ENCODE data around the gene RPS29. TPM values are rescaled to one million over a fixed set of nuclear protein-coding genes. Genes with fewer than 3 reads are reported as not detected.

Gene RPS29
- polyA plus RNA-seq, 1 donor from 2014 or later: 6,695 TPM

DNA sequence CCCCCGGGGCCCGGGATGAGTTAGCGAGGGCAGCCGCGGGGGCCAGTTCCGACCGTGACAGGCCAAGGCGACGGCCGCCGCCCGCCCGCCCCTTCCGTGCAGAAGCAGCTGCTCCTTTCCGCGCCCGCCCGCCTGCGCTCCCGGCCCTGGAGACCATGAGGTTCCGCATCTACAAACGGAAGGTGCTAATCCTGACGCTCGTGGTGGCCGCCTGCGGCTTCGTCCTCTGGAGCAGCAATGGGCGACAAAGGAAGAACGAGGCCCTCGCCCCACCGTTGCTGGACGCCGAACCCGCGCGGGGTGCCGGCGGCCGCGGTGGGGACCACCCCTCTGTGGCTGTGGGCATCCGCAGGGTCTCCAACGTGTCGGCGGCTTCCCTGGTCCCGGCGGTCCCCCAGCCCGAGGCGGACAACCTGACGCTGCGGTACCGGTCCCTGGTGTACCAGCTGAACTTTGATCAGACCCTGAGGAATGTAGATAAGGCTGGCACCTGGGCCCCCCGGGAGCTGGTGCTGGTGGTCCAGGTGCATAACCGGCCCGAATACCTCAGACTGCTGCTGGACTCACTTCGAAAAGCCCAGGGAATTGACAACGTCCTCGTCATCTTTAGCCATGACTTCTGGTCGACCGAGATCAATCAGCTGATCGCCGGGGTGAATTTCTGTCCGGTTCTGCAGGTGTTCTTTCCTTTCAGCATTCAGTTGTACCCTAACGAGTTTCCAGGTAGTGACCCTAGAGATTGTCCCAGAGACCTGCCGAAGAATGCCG is 35.1 kb upstream of the RPS29 start:
- H3K9me2 ChIP-seq (ENCODE audit: insufficient read depth, low read length): no peaks in the 10 kb centered on the region
- peak overlapping the region; percentile 86 for H3K4me2 ChIP-seq (ENCODE audit: low read length)
- TF ChIP-seq TAF1 (IDR thresholded peaks at IDR 0.05; ENCODE audit: low read depth): no peak
- no peak for TF ChIP-seq EP300 (conservative IDR thresholded peaks at IDR 0.05; ENCODE audit: poor library complexity, severe bottlenecking)
- TF ChIP-seq MXI1 (conservative IDR thresholded peaks at IDR 0.05; ENCODE audit: poor library complexity, severe bottlenecking): peak; percentile 61
- TF ChIP-seq, protein P1, sequence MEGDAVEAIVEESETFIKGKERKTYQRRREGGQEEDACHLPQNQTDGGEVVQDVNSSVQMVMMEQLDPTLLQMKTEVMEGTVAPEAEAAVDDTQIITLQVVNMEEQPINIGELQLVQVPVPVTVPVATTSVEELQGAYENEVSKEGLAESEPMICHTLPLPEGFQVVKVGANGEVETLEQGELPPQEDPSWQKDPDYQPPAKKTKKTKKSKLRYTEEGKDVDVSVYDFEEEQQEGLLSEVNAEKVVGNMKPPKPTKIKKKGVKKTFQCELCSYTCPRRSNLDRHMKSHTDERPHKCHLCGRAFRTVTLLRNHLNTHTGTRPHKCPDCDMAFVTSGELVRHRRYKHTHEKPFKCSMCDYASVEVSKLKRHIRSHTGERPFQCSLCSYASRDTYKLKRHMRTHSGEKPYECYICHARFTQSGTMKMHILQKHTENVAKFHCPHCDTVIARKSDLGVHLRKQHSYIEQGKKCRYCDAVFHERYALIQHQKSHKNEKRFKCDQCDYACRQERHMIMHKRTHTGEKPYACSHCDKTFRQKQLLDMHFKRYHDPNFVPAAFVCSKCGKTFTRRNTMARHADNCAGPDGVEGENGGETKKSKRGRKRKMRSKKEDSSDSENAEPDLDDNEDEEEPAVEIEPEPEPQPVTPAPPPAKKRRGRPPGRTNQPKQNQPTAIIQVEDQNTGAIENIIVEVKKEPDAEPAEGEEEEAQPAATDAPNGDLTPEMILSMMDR (IDR thresholded peaks at IDR 0.05; ENCODE audit: poor library complexity, severe bottlenecking): peak; percentile 6
- TF ChIP-seq POLR2AphosphoS5 (IDR thresholded peaks at IDR 0.05): no peak
- peaks cover 51% of the 10 kb centered on the region for H3K79me2 ChIP-seq (replicated peaks; ENCODE audit: insufficient read depth, low read length)
- H3K4me3 ChIP-seq (ENCODE audit: low read length): peak overlapping the region; percentile 96
- H4K20me1 ChIP-seq (ENCODE audit: insufficient read depth): no peaks in the 10 kb centered on the region
- peak overlapping the region; percentile 79 for H2AFZ ChIP-seq (ENCODE audit: low read depth, low read length)
- peak overlapping the region; percentile 98 for H3K27ac ChIP-seq (ENCODE audit: low read length)
- H3K36me3 ChIP-seq (ENCODE audit: insufficient read depth, low read length): peaks cover 14% of the 10 kb centered on the region
- peak overlapping the region; percentile 94 for H3K9ac ChIP-seq (ENCODE audit: low read length)
- H3F3A ChIP-seq (ENCODE audit: insufficient read depth, low read length, poor library complexity, severe bottlenecking): peaks cover 3% of the 10 kb centered on the region
- no peaks in the 10 kb centered on the region for H3K9me3 ChIP-seq (ENCODE audit: low read length)
- H3K27me3 ChIP-seq (ENCODE audit: insufficient read depth, low read depth, low read length): no peaks in the 10 kb centered on the region

DNA sequence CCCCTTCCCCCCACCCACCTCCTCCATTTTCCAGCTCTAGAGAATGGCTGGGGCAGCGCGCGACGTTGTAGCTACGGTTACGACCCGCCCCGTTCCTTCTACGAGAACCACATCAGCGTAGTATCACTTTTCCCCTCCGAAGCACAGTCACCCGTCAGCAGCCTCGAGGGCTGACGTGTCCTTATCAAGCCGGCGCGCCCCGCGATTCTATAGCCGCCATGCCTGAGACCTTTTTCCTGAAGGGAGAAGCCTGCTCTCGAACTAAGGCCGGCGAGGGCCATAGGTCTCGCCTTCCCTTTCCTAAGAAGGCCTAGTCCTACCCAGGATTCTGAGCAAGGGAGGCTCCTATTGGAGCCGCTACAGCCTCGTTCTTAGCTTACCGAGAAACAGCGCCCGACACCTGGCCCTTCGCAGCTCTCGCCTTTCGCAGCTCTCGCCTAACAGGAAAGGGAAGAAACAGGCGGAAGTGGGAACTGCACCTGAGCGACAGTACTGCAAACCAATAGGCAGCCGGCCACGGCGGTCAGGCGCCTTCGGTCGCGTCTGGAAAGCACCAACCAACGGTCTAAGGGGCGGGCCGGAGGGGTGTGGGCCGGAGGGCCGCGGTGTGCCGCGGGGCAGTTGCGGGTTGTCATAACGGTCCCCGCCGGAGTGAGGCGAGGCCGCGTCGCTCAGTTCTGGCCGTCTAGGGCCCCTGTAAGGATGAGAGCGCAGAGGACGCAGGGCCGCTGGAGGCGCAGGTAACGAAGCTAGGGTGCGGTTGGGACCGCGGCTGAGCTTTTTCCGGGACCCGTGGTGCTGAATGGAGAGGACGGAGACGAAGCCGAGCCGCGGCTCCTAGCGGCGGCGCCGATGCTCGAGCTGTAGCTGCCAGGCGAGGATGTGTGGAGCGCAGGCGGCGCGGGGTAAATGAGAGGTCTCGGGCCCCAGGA is 34.3 kb upstream of the RPS29 start, which contains the start of the genes MGAT2 and RPL36AL:
MGAT2 (plus strand) TSS at position 618 of the 932 bp plus-strand sequence. CDS start 470 bp downstream, outside the sequence.
RPL36AL (minus strand) TSS at position 445 of the 932 bp plus-strand sequence. CDS start 1,522 bp downstream, outside the sequence.
- Histone ChIP-seq H3K9me2 (ENCODE audit: insufficient read depth, low read length) (no peaks in the 10 kb centered on the region), H2AFZ (ENCODE audit: low read depth, low read length) (peak within 1 kb of the TSS; percentile 79), H4K20me1 (ENCODE audit: insufficient read depth) (no peaks in the 10 kb centered on the region), H3K9ac (ENCODE audit: low read length) (peak within 1 kb of the TSS; percentile 94), H3K36me3 (ENCODE audit: insufficient read depth, low read length) (peaks cover 14% of the 10 kb centered on the region), H3K27me3 (ENCODE audit: insufficient read depth, low read depth, low read length) (no peaks in the 10 kb centered on the region), H3K9me3 (ENCODE audit: low read length) (no peaks in the 10 kb centered on the region), H3K79me2 (replicated peaks; ENCODE audit: insufficient read depth, low read length) (peaks cover 51% of the 10 kb centered on the region), H3F3A (ENCODE audit: insufficient read depth, low read length, poor library complexity, severe bottlenecking) (peaks cover 3% of the 10 kb centered on the region), H3K27ac (ENCODE audit: low read length) (peak within 1 kb of the TSS; percentile 98), H3K4me3 (ENCODE audit: low read length) (peak within 1 kb of the TSS; percentile 96), H3K4me2 (ENCODE audit: low read length) (peak within 1 kb of the TSS; percentile 86)
- TF ChIP-seq, protein P1 (IDR thresholded peaks at IDR 0.05; ENCODE audit: poor library complexity, severe bottlenecking): peak; percentile 53
- TF ChIP-seq RAD21 (conservative IDR thresholded peaks at IDR 0.05): peak; percentile 27
- TF ChIP-seq, protein P2, sequence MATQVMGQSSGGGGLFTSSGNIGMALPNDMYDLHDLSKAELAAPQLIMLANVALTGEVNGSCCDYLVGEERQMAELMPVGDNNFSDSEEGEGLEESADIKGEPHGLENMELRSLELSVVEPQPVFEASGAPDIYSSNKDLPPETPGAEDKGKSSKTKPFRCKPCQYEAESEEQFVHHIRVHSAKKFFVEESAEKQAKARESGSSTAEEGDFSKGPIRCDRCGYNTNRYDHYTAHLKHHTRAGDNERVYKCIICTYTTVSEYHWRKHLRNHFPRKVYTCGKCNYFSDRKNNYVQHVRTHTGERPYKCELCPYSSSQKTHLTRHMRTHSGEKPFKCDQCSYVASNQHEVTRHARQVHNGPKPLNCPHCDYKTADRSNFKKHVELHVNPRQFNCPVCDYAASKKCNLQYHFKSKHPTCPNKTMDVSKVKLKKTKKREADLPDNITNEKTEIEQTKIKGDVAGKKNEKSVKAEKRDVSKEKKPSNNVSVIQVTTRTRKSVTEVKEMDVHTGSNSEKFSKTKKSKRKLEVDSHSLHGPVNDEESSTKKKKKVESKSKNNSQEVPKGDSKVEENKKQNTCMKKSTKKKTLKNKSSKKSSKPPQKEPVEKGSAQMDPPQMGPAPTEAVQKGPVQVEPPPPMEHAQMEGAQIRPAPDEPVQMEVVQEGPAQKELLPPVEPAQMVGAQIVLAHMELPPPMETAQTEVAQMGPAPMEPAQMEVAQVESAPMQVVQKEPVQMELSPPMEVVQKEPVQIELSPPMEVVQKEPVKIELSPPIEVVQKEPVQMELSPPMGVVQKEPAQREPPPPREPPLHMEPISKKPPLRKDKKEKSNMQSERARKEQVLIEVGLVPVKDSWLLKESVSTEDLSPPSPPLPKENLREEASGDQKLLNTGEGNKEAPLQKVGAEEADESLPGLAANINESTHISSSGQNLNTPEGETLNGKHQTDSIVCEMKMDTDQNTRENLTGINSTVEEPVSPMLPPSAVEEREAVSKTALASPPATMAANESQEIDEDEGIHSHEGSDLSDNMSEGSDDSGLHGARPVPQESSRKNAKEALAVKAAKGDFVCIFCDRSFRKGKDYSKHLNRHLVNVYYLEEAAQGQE (IDR thresholded peaks at IDR 0.05; ENCODE audit: borderline replicate concordance): peak; percentile 73
- no peak for TF ChIP-seq EP300 (conservative IDR thresholded peaks at IDR 0.05; ENCODE audit: poor library complexity, severe bottlenecking)
- peak; percentile 99 for TF ChIP-seq POLR2AphosphoS5 (IDR thresholded peaks at IDR 0.05)
- peak; percentile 98 for TF ChIP-seq TAF1 (IDR thresholded peaks at IDR 0.05; ENCODE audit: low read depth)
- TF ChIP-seq MXI1 (conservative IDR thresholded peaks at IDR 0.05; ENCODE audit: poor library complexity, severe bottlenecking): peak; percentile 94
- peak; percentile 45 for TF ChIP-seq SMC3 (conservative IDR thresholded peaks at IDR 0.05; ENCODE audit: poor library complexity)
- no peak for TF ChIP-seq EZH2 (IDR thresholded peaks at IDR 0.05; ENCODE audit: borderline replicate concordance, insufficient read depth, low read length, poor library complexity, severe bottlenecking)
